Measurements from ENCODE around the gene CFL1. TPM values are rescaled to one million over a fixed set of nuclear protein-coding genes. Genes with fewer than 3 reads are reported as not detected.
A peak's percentile ranks its signal among the peaks of the same experiment; 100 is the strongest.

Gene CFL1
- total and polyA plus RNA-seq, 4 donors: 387 to 1,282 (median 730) TPM

DNA sequence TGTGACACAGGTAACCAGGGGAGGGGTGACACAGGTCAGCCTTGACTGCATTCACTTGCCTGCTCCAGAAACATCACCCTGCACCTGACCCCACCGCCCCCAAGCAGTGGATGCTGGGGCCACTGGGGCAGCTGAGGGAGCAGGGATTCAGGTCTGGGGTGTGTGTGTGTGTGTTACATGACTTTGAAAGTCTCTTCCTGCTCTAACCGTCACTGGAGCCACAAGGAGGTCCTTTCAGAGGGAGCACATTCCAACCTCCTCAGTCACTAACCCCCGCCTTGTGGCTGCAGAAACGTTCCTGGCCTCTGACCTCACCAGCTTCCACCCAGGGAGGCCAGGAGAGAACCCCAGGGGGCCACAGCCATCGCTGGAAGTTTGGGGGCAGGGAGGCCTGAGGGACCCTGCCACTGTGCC is 45.1 kb upstream of the CFL1 start:
- ATAC-seq (ENCODE audit: insufficient read depth, low FRiP score): no peak

GRCh38 chr11:65900899-65901180 is 42.9 kb upstream of the CFL1 start:
- no peak overlapping the region for H3K9ac ChIP-seq (ENCODE audit: insufficient read depth in 1 of 2, low read length in 2 of 2)
- H3K36me3 ChIP-seq (ENCODE audit: control insufficient read depth in 4 of 4, insufficient read depth in 4 of 4, low read length in 4 of 4): no peaks in the 10 kb centered on the region
- H3K4me3 ChIP-seq: no peak overlapping the region
- DNase-seq (no peak), ATAC-seq (ENCODE audit: insufficient read depth, low FRiP score) (no peak)
- H3K27ac ChIP-seq (ENCODE audit: low read depth in 1 of 2, low read length in 1 of 2): peak overlapping the region in 1 of 2 donors; percentile 93
- TF ChIP-seq CTCF (IDR thresholded peaks at IDR 0.05; ENCODE audit: control extremely low read depth, extremely low read depth): no peak
- H3K9me3 ChIP-seq (ENCODE audit: control insufficient read depth in 4 of 4, insufficient read depth in 3 of 4, low read length in 3 of 4): no peaks in the 10 kb centered on the region
- WGBS, 2 donors: 74 to 85% methylated on average over 11 of the region's 11 CpGs
- peaks cover 0 to 56% (median 37%) of the 10 kb centered on the region in 3 donors for H3K27me3 ChIP-seq (ENCODE audit: control insufficient read depth in 3 of 3, insufficient read depth in 3 of 3, low read length in 2 of 3)
- H3K4me1 ChIP-seq (ENCODE audit: control insufficient read depth in 5 of 5, insufficient read depth in 5 of 5, low read length in 5 of 5): peaks cover 0 to 4% (median 0%) of the 10 kb centered on the region in 5 donors

More for the DNA sequence above, 45.1 kb upstream of the CFL1 start:
- H3K9ac ChIP-seq (ENCODE audit: insufficient read depth in 1 of 2, low read length in 2 of 2): no peak overlapping the region
- H3K27ac ChIP-seq (ENCODE audit: low read depth in 1 of 2, low read length in 1 of 2): peak overlapping the region in 1 of 2 donors; percentile 26
- WGBS, 2 donors: 18 to 25% methylated on average over 5 of the region's 5 CpGs
- no peak overlapping the region for H3K4me3 ChIP-seq
- H3K36me3 ChIP-seq (ENCODE audit: control insufficient read depth in 4 of 4, insufficient read depth in 4 of 4, low read length in 4 of 4): no peaks in the 10 kb centered on the region
- H3K4me1 ChIP-seq (ENCODE audit: control insufficient read depth in 5 of 5, insufficient read depth in 5 of 5, low read length in 5 of 5): peaks cover 0 to 4% (median 0%) of the 10 kb centered on the region in 5 donors
- TF ChIP-seq CTCF (IDR thresholded peaks at IDR 0.05; ENCODE audit: control extremely low read depth, extremely low read depth): no peak
- H3K9me3 ChIP-seq (ENCODE audit: control insufficient read depth in 4 of 4, insufficient read depth in 3 of 4, low read length in 3 of 4): no peaks in the 10 kb centered on the region
- DNase-seq: no peak
- H3K27me3 ChIP-seq (ENCODE audit: control insufficient read depth in 3 of 3, insufficient read depth in 3 of 3, low read length in 2 of 3): peaks cover 0 to 39% (median 27%) of the 10 kb centered on the region in 3 donors

GRCh38 chr11:65900125-65900898 is 42.3 kb upstream of the CFL1 start, which contains the start of gene FOSL1:
FOSL1 (minus strand) TSS chr11:65900388; CDS start chr11:65900339, 49 bp downstream.
- H3K27ac ChIP-seq (ENCODE audit: low read depth in 1 of 2, low read length in 1 of 2): peak within 1 kb of the TSS; percentile 86 to 93
- TF ChIP-seq CTCF (IDR thresholded peaks at IDR 0.05; ENCODE audit: control extremely low read depth, extremely low read depth): no peak
- H3K9ac ChIP-seq (ENCODE audit: insufficient read depth in 1 of 2, low read length in 2 of 2): no peak within 1 kb of the TSS
- DNase-seq (peak; percentile 65 to 81 (median 65)), ATAC-seq (ENCODE audit: insufficient read depth, low FRiP score) (peak; percentile 89)
- H3K4me1 ChIP-seq (ENCODE audit: control insufficient read depth in 5 of 5, insufficient read depth in 5 of 5, low read length in 5 of 5): peaks cover 0 to 4% (median 0%) of the 10 kb centered on the region in 5 donors
- H3K36me3 ChIP-seq (ENCODE audit: control insufficient read depth in 4 of 4, insufficient read depth in 4 of 4, low read length in 4 of 4): no peaks in the 10 kb centered on the region
- peak within 1 kb of the TSS; percentile 59 for H3K4me3 ChIP-seq
- 2 to 3% methylated on average over 61 to 80 of the region's 80 CpGs for WGBS, 2 donors
- H3K27me3 ChIP-seq (ENCODE audit: control insufficient read depth in 3 of 3, insufficient read depth in 3 of 3, low read length in 2 of 3): peaks cover 0 to 56% (median 37%) of the 10 kb centered on the region in 3 donors
- no peaks in the 10 kb centered on the region for H3K9me3 ChIP-seq (ENCODE audit: control insufficient read depth in 4 of 4, insufficient read depth in 3 of 4, low read length in 3 of 4)

All from lung (tissue), 12 donors.